Right renal cortex interstitium (tissue), 3 donors: ENCODE results near the gene UPB1. TPM values are rescaled to one million over a fixed set of nuclear protein-coding genes. Genes with fewer than 3 reads are reported as not detected.

Experiments
- DNase-seq, 3 donors: peaks; one replicate each; pipeline ENCODE4 v3.0.0-alpha.2; 2013; ENCODE audit warnings: low read depth in 3 of 3, low spot score in 2 of 3
- polyA plus RNA-seq, 3 donors: library from polyadenylated mRNA; unstranded; fragments of 120-200 nt; gene quantifications; one replicate each; pipeline ENCODE4 v1.2.1, GENCODE V29; 2013; ENCODE audit not compliant: insufficient read length in 3 of 3

Gene UPB1
- polyA plus RNA-seq, 3 donors = 0.37 to 0.54 (median 0.53) TPM

- DNase-seq = peak; percentile 92 to 98 (median 98)
Measured at GRCh38 chr22:24555165-24556039, 60.3 kb downstream of the UPB1 start, which contains the start of gene SNRPD3. TSS of gene SNRPD3 (plus strand) at chr22:24555999. CDS start at chr22:24557675, 1,676 bp downstream.

- no peak for DNase-seq
Measured at GRCh38 chr22:24559471-24559870, 64.3 kb downstream of the UPB1 start.

- no peak for DNase-seq
Measured at GRCh38 chr22:24563246-24563645, 68.1 kb downstream of the UPB1 start.

- DNase-seq = no peak
Measured at GRCh38 chr22:24564376-24565058, 69.4 kb downstream of the UPB1 start.

GRCh38 chr22:24565077-24565476 is 69.9 kb downstream of the UPB1 start:
- DNase-seq = no peak

GRCh38 chr22:24566899-24567511 is 71.9 kb downstream of the UPB1 start:
- DNase-seq = no peak

GRCh38 chr22:24567668-24568067 is 72.5 kb downstream of the UPB1 start:
- DNase-seq = no peak

- no peak for DNase-seq
Measured at GRCh38 chr22:24571266-24571665, 76.1 kb downstream of the UPB1 start.

GRCh38 chr22:24576778-24577177 is 81.6 kb downstream of the UPB1 start:
- DNase-seq = no peak

Other genes starting within 250 kb of the UPB1 start
- 10 to 100 TPM; 49.9 to 53.5 (median 53.2) TPM for gene SPECC1L, start 224.5 kb upstream of the UPB1 start, polyA plus RNA-seq
- 1 to 10 TPM; 5.4 to 7.3 (median 5.9) TPM for gene ADORA2A, start 67.7 kb upstream of the UPB1 start, polyA plus RNA-seq
- 10 to 100 TPM; 87.7 to 98.2 (median 88.1) TPM for gene GUCD1, start 59.8 kb downstream of the UPB1 start, polyA plus RNA-seq
- gene SNRPD3, start 60.7 kb downstream of the UPB1 start, polyA plus RNA-seq = 100 to 1,000 TPM; 221 to 231 (median 227) TPM
- 10 to 100 TPM; 22.1 to 32.7 (median 26.9) TPM for gene LRRC75B, start 97.7 kb downstream of the UPB1 start, polyA plus RNA-seq
- gene GGT1, start 107.9 kb downstream of the UPB1 start, polyA plus RNA-seq = 10 to 100 TPM; 41.4 to 51.8 (median 51.4) TPM